A673 (cell line): ENCODE results near the gene CDH4. TPM values are rescaled to one million over a fixed set of nuclear protein-coding genes. Genes with fewer than 3 reads are reported as not detected.

ENCODE experiments used
- BruUV-seq: library from RNA; stranded (reverse); fragments of 400-500 nt; replicated peaks from 2 replicates; lab custom pipeline; 2021; lab: Mats Ljungman, UMichigan
- CTCF ChIA-PET: fragments of 300-600 bp; sonication (Branson Sonifier 250); formaldehyde crosslinking; loops from one replicate; lab custom pipeline; 2022; ENCODE audit warnings: antibody characterized with exemption; lab: Charles Lee
- POLR2A ChIA-PET: fragments of 300-600 bp; sonication (Branson Sonifier 250); formaldehyde crosslinking; loops from one replicate; lab custom pipeline; 2022; ENCODE audit warnings: antibody characterized with exemption; ENCODE audit not compliant: low non-redundant PET; lab: Charles Lee
- DNase-seq: peaks from one replicate; pipeline ENCODE4 v3.0.0-alpha.2; 2015; ENCODE audit warnings: low spot score
- H3K27ac ChIP-seq: fragments of 200-600 bp; sonication (generic); 2 replicates; pipeline ENCODE4 v1.5.1; 2016; ENCODE audit warnings: mixed run types, low read depth, mild to moderate bottlenecking, mixed read lengths, antibody characterized with exemption, low read length; ENCODE audit not compliant: poor library complexity, severe bottlenecking
- H3K27me3 ChIP-seq: fragments of 200-600 bp; sonication (generic); replicated peaks from 2 replicates; pipeline ENCODE4 v1.6.1; 2017; ENCODE audit warnings: mixed run types, low read depth, mild to moderate bottlenecking, mixed read lengths, antibody characterized with exemption, low read length; ENCODE audit not compliant: insufficient read depth, poor library complexity
- H3K36me3 ChIP-seq: fragments of 200-600 bp; sonication (generic); 2 replicates; pipeline ENCODE4 v1.6.1; 2016; ENCODE audit warnings: mixed run types, mild to moderate bottlenecking, mixed read lengths, antibody characterized with exemption, low read length; ENCODE audit not compliant: insufficient read depth, poor library complexity, severe bottlenecking
- H3K4me1 ChIP-seq: fragments of 200-600 bp; sonication (generic); 2 replicates; pipeline ENCODE4 v1.6.1; 2017; ENCODE audit warnings: mixed run types, mild to moderate bottlenecking, mixed read lengths, antibody characterized with exemption, low read length; ENCODE audit not compliant: insufficient read depth, poor library complexity, severe bottlenecking
- H3K4me3 ChIP-seq: fragments of 200-600 bp; sonication (generic); 2 replicates; pipeline ENCODE4 v1.5.1; 2016; ENCODE audit warnings: low read depth, mixed run types, mild to moderate bottlenecking, mixed read lengths, low read length; ENCODE audit not compliant: poor library complexity, severe bottlenecking
- H3K9me3 ChIP-seq: fragments of 200-600 bp; sonication (generic); 2 replicates; pipeline ENCODE4 v1.6.1; 2016; ENCODE audit warnings: mixed run types, low read depth, mild to moderate bottlenecking, mixed read lengths, antibody characterized with exemption, low read length; ENCODE audit not compliant: poor library complexity, severe bottlenecking
- CTCF ChIP-seq: fragments of 300-800, 200-600 bp; sonication (generic); conservative IDR thresholded peaks from 2 replicates; pipeline ENCODE4 v1.5.1; 2017; ENCODE audit warnings: low read depth, mild to moderate bottlenecking, antibody characterized with exemption, low read length, moderate library complexity, mixed read lengths
- EZH2 ChIP-seq: fragments of 200-600 bp; sonication (generic); IDR thresholded peaks from 2 replicates; pipeline ENCODE4 v1.6.1; 2017; ENCODE audit warnings: borderline replicate concordance, low read depth, mild to moderate bottlenecking, mixed read lengths, antibody characterized with exemption, low read length; ENCODE audit not compliant: poor library complexity, severe bottlenecking
- intact Hi-C: fragments of 100-400 bp; cut with micrococcal nuclease; formaldehyde crosslinking; loops from one replicate; pipeline ENCODE4 v1.10.0; 2022; ENCODE audit not compliant: unreplicated experiment
- total RNA-seq: library from RNA; stranded (reverse); gene quantifications from 2 replicates; pipeline ENCODE4 v1.2.3, GENCODE V29; 2021

Gene CDH4
- total RNA-seq, 1 experiment from 2014 or later = 8.3 TPM

DNA sequence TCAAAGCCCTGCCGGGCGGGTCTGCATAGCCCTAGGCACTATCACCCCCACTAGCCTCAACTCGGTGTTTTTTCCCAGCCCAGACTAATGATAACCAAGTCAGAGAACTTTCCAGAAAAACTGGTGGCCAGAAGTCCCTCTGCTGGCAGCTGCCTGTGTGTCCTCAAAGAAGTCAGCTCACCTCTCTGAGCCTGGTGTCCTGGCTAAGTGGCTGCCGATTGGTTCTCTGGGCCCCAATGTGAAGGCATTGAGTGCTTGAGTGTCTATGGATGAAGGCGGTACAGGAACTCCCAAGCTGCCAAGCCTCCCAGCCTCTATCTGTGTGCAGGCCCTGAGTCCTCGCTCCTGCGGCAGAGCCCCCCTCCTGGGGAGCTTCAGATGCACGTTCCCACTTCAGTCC lies 458.0 kb downstream of the CDH4 start:
- intact Hi-C loops = no loop called here
- no peak overlapping the region for H3K27ac ChIP-seq
- no TSS peak for BruUV-seq
- POLR2A ChIA-PET = no interaction called here
- TF ChIP-seq CTCF (no peak), EZH2 (no peak)
- peaks cover 11% of the 10 kb centered on the region for H3K27me3 ChIP-seq
- no peaks in the 10 kb centered on the region for H3K36me3 ChIP-seq
- H3K4me1 ChIP-seq = no peaks in the 10 kb centered on the region
- H3K9me3 ChIP-seq = no peaks in the 10 kb centered on the region
- DNase-seq = no peak
- CTCF ChIA-PET = no interaction called here
- no peak overlapping the region for H3K4me3 ChIP-seq

- peak; percentile 39 for DNase-seq
- POLR2A ChIA-PET = no interaction called here
- Histone ChIP-seq H3K27ac (no peak overlapping the region), H3K4me3 (no peak overlapping the region), H3K9me3 (no peaks in the 10 kb centered on the region), H3K4me1 (no peaks in the 10 kb centered on the region), H3K27me3 (no peaks in the 10 kb centered on the region), H3K36me3 (no peaks in the 10 kb centered on the region)
- no peak for TF ChIP-seq CTCF
- no peak for TF ChIP-seq EZH2
- intact Hi-C loops = no loop called here
- CTCF ChIA-PET = no interaction called here
- BruUV-seq = no TSS peak
Observed at GRCh38 chr20:61712688-61713087, 460.6 kb downstream of the CDH4 start.

DNA sequence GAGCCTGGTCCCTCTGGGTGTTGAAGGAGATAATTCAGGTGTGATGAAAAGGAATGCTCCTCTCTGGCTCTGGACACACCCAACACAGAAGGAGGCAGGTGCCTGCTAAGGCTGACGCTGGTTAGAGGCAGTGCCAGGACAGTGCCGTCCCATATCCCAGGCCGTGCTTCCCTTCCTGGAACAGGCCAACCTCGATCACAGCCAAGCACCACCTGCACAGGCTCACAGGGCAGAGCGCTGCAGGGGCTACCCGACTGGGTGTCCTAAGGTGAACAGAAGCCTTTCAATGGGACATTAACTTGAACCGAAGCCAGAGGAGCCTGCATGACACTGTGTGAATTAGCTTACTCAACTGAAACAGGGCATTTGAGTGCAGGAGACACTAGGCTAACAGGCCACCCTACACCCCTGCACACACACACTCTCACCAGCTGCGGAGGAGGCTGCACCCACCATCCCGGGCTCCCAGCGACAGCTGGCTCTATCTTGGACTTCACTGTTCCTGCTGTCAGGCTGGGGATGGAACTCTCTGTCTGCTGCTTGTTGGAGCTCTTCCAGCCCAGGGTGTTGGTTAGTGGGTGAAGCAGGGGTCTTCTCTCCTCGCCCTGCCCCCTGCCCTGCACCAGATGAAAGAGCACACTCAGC lies 466.4 kb downstream of the CDH4 start:
- ChIA-PET POLR2A (interaction anchor here (0.7 kb wide), 1 partner anchor 30 kb away, joined by 3 read pairs; no protein-coding TSS in a partner anchor), CTCF (no interaction called here)

More for the DNA sequence above, 466.4 kb downstream of the CDH4 start:
- intact Hi-C loops = no loop called here
- no TSS peak for BruUV-seq
- Histone ChIP-seq H3K36me3 (no peaks in the 10 kb centered on the region), H3K27ac (no peak overlapping the region), H3K9me3 (no peaks in the 10 kb centered on the region), H3K4me1 (no peaks in the 10 kb centered on the region), H3K27me3 (peaks cover 28% of the 10 kb centered on the region), H3K4me3 (no peak overlapping the region)
- TF ChIP-seq CTCF (no peak), EZH2 (no peak)
- no peak for DNase-seq
